GM12878 (cell line): ENCODE results near the gene CTSS.

Source experiments
- EED ChIP-seq: sonication (generic); IDR thresholded peaks from 2 replicates; pipeline ENCODE4 v1.6.1; 2016; ENCODE audit warnings: antibody characterized with exemption, low read depth
- EZH2 ChIP-seq: IDR thresholded peaks from 2 replicates; pipeline ENCODE4 v1.6.1; 2012; ENCODE audit warnings: low read depth, mild to moderate bottlenecking, control low read depth, inconsistent platforms, low read length, borderline replicate concordance; ENCODE audit not compliant: control insufficient read depth
- POLR2AphosphoS5 ChIP-seq: IDR thresholded peaks from 2 replicates; pipeline ENCODE4 v1.6.1; 2011; ENCODE audit warnings: mild to moderate bottlenecking, low read length, inconsistent platforms
- REST ChIP-seq: IDR thresholded peaks from 2 replicates; pipeline ENCODE4 v1.6.1; 2012; ENCODE audit warnings: mild to moderate bottlenecking, low read depth, low read length
- ZNF274 ChIP-seq: IDR thresholded peaks from one replicate; pipeline ENCODE4 v1.8.0; 2011; ENCODE audit not compliant: insufficient read length, insufficient read depth
- TF ChIP-seq, protein P1 (sequence below): fragments of 450-650 bp; formaldehyde crosslinking; IDR thresholded peaks from 2 replicates; pipeline ENCODE4 v1.4.0; 2022; ENCODE audit warnings: mild to moderate bottlenecking, moderate library complexity
- TF ChIP-seq, protein P2 (sequence below): fragments of 450-650 bp; formaldehyde crosslinking; IDR thresholded peaks from 2 replicates; pipeline ENCODE4 v1.5.0; 2022; ENCODE audit warnings: mild to moderate bottlenecking, missing genetic modification characterization

DNA sequence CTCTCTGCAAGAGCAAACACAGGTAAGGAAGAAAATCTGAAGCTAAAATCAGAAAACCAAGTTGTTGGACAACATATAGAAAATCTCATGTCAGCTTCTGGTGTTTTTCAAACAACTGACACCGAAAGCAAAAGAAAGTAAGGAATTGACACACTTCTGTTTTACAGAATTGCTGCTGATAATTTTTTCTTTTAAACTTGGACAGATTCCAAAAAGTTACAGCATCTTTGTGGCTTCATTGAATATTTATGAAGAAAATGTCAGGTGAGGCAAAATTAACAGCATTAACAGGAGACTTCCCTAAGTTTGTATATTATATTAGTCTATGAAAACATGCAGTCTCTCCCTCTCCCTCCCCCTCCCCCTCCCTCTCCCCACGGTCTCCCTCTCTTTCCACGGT is 14.9 kb upstream of the CTSS start:
- TF ChIP-seq ZNF274 (no peak), EED (no peak), EZH2 (no peak), POLR2AphosphoS5 (no peak), REST (no peak)
- TF ChIP-seq, protein P1, sequence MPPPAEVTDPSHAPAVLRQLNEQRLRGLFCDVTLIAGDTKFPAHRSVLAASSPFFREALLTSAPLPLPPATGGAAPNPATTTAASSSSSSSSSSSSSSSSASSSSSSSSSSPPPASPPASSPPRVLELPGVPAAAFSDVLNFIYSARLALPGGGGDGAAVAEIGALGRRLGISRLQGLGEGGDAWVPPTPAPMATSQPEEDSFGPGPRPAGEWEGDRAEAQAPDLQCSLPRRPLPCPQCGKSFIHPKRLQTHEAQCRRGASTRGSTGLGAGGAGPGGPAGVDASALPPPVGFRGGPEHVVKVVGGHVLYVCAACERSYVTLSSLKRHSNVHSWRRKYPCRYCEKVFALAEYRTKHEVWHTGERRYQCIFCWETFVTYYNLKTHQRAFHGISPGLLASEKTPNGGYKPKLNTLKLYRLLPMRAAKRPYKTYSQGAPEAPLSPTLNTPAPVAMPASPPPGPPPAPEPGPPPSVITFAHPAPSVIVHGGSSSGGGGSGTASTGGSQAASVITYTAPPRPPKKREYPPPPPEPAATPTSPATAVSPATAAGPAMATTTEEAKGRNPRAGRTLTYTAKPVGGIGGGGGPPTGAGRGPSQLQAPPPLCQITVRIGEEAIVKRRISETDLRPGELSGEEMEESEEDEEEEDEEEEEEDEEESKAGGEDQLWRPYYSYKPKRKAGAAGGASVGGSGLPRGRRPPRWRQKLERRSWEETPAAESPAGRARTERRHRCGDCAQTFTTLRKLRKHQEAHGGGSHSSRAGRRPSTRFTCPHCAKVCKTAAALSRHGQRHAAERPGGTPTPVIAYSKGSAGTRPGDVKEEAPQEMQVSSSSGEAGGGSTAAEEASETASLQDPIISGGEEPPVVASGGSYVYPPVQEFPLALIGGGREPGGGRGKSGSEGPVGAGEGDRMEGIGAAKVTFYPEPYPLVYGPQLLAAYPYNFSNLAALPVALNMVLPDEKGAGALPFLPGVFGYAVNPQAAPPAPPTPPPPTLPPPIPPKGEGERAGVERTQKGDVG (CRISPR knock-in tag) = no peak
- TF ChIP-seq, protein P2, sequence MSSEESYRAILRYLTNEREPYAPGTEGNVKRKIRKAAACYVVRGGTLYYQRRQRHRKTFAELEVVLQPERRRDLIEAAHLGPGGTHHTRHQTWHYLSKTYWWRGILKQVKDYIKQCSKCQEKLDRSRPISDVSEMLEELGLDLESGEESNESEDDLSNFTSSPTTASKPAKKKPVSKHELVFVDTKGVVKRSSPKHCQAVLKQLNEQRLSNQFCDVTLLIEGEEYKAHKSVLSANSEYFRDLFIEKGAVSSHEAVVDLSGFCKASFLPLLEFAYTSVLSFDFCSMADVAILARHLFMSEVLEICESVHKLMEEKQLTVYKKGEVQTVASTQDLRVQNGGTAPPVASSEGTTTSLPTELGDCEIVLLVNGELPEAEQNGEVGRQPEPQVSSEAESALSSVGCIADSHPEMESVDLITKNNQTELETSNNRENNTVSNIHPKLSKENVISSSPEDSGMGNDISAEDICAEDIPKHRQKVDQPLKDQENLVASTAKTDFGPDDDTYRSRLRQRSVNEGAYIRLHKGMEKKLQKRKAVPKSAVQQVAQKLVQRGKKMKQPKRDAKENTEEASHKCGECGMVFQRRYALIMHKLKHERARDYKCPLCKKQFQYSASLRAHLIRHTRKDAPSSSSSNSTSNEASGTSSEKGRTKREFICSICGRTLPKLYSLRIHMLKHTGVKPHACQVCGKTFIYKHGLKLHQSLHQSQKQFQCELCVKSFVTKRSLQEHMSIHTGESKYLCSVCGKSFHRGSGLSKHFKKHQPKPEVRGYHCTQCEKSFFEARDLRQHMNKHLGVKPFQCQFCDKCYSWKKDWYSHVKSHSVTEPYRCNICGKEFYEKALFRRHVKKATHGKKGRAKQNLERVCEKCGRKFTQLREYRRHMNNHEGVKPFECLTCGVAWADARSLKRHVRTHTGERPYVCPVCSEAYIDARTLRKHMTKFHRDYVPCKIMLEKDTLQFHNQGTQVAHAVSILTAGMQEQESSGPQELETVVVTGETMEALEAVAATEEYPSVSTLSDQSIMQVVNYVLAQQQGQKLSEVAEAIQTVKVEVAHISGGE (CRISPR knock-in tag) = no peak
